GM18519 (cell line): Measurements from ENCODE around the gene OR5AU1.
"Not testable (repeated sequence)": the region's sequence is repeated elsewhere in the genome, so short reads cannot be mapped to it uniquely, and the experiment has no call there.

ENCODE experiments used
- ATAC-seq: cut with Tn5 transposase; IDR thresholded peaks from one replicate; pipeline ENCODE4 v1.9.1; 2021; ENCODE audit warnings: mild to moderate bottlenecking, moderate library complexity; ENCODE audit not compliant: unreplicated experiment, low FRiP score

Gene OR5AU1

DNA sequence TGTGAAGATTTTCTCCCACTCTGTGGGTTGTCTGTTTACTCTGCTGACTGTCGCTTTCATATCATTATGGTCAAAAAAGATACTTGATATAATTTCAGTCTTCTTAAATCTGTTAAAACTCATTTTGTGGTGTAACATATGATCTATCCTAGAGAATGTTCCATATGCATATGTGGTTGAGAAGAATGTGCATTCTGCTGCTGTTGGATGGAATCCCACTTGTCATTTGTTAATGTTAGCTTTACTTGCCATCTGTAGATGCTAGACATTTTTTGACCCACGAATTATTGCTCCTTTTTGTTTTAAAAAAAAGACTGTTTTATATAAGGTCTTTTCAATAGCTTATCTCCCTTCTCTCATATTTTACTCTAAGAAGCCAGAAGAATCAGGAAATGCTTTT lies 26.3 kb upstream of the OR5AU1 start:
- no peak for ATAC-seq

DNA sequence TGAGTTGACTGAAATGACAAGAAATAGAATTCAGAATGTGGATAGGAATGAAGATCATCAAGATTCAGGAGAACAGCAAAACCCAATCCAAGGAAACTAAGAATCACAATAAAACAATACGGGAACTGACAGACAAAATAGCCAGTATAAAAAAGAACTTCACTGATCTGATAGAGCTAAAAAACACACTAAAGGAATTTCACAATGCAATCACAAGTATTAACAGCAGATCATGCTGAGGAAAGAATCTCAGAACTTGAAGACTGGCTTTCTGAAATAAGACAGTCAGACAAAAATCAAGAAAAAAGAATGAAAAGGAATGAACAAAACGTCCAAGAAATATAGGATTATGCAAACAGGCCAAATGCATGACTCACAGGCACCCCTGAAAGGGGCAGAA lies 15.3 kb upstream of the OR5AU1 start:
- no peak for ATAC-seq

DNA sequence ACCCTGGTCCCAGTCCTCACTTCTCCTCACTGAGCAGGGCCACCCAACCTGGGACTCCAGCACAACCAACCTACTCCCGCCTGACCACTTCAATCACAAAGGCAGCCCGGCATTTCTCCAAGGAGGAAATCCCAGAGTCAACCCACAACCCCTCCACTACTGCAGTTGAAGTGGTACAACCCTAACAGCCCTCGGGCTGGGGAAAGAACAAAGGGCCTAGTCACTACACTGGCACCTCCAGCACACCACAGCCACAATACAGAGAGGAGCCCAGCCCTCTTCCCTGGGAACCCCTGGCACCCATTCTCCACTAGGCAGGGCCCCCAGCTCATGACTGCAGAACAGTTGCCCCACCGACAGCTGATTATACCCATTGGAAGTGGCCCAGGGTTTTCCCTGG lies 13.7 kb upstream of the OR5AU1 start:
- no peak for ATAC-seq

DNA sequence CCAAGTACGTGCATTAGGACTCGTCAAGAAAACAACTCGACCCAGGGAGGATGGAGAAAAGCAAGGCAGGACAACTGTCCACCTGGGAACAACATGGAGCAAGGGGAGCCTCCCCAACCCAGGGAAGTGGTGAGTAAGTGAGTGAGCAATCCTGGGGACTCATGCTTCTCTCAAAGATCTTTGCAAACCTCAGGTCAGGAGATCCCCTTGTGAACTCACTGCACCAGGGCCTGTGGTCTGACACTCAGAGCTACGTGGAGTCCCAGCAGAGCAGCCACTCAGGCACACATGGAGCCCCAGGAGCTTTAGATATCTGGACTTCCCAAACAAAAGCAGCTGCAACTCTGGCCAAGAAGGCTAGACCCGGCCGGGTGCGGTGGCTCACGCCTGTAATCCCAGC lies 12.2 kb upstream of the OR5AU1 start:
- no peak for ATAC-seq

DNA sequence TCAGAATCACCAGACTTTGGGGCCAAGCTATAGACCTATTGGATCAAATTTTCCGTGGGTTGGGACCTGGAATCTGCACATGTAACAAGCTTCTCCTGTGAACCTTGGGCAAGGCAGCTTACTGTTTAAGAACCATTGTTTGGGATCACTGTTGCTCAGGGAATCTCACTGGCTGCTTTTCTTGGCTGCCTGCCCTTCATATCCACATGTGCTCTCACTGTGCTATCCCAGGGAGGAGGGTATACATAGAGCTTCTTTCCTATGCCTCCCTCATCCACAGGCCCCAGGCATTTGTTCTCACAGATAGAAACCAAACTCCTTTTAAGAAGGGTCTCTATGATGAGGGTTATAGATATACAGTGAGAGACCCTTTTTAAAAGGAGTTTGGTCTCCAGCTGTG lies 9.8 kb upstream of the OR5AU1 start:
- not testable (repeated sequence) for ATAC-seq

DNA sequence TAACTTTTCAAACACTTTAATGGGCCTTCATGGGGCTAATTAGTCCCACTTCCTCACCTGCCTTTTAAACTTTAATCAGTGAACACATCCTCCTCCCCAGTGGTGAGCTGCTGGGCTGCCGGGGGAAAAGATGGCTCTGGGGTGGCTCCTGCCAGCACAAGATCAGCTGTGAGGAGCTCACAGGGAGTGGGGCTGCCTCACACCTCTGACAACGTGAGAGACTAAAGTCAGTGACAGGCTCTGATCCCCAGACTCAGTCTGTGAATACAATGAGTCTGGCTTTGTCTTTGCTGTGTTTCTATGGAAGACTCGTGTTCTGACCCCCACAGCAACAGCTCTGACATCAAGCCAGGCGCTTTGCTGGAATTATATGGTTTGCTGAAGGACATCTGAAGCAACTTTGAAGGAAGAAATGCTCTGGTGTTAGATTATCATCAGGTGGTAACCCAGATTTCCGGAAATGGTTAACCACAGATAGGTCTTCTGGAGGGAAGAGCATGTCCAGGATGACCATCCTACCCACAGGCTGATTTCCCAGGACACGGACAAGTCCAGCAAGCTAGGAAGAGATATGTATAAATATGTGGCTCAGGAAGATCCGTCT lies 9.2 kb upstream of the OR5AU1 start:
- ATAC-seq, result not testable (repeated sequence)

DNA sequence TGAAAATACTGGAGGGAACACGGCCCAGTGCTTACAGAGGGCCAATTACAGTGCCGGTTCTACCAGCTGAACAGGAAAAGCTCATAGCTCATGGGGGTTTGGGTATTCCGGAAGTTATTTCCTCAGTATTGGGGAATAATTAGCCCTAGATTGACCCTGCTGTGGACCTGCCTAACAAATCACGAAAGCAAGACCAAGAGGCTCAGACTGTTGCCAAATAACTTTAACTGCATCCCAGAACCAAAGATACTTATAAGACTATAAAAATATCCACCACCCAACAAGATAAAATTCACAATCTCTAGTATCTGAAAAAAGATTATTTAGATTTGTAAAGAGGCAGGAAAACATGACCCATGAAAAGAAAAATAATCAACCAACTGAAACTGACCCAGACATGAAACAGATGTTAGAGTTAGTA lies 8.0 kb upstream of the OR5AU1 start:
- no peak for ATAC-seq

DNA sequence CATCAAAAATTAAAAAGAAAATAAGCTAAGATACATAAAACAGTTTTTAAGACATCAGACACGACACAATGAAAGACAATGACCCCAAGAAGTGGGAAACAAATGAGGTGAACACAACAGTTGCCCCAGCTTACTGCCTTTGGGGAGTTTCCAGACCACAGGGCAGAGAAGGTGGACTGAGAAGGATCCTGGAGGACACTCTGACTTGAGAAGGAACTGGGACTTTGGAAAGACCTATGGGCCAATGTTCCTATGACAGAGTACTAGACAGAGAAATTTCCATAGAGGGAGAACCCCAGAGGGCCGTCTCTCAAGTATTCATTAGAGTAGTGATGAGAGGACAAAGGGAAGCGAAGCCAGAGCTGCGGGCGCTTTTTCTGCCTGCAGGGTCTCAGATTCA lies 6.2 kb upstream of the OR5AU1 start:
- no peak for ATAC-seq

DNA sequence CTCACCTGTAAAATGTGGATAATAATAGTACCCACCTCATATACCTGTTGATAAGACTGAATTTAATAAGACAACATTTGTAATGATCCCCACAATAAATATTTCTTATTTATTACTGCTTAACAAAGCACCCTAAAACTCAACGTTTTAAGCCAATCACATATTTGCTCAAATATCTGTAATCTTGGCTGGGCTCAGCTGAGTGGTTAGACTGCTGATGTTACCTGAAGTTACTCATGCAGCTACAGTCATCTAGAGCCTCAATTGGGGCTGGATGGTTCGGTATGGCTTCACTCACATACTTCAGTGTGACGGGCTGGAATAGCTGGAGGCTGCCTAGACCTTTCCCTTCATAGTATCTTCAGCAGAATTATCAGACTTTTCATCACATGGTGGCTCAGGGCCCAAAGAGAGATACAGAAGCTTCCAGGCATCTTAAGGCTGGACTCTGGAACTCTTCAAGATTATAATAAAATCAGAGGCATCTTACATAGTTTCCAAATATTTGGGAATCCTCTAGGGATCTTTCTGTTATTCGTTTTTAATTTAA lies 4.3 kb upstream of the OR5AU1 start:
- ATAC-seq, result no peak

DNA sequence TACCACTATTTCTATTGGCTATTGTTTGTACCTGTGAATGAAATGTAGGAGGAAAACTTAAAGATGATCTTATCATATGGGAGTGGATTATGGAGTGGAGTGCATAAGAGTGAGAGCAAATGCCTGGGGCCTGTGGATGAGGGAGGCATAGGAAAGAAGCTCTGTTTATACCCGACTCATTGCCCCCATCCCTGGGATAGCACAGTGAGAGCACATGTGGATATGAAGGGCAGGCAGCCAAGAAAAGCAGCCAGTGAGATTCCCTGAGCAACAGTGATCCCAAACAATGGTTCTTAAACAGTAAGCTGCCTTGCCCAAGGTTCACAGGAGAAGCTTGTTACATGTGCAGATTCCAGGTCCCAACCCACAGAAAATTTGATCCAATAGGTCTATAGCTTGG lies 2.3 kb upstream of the OR5AU1 start:
- not testable (repeated sequence) for ATAC-seq

DNA sequence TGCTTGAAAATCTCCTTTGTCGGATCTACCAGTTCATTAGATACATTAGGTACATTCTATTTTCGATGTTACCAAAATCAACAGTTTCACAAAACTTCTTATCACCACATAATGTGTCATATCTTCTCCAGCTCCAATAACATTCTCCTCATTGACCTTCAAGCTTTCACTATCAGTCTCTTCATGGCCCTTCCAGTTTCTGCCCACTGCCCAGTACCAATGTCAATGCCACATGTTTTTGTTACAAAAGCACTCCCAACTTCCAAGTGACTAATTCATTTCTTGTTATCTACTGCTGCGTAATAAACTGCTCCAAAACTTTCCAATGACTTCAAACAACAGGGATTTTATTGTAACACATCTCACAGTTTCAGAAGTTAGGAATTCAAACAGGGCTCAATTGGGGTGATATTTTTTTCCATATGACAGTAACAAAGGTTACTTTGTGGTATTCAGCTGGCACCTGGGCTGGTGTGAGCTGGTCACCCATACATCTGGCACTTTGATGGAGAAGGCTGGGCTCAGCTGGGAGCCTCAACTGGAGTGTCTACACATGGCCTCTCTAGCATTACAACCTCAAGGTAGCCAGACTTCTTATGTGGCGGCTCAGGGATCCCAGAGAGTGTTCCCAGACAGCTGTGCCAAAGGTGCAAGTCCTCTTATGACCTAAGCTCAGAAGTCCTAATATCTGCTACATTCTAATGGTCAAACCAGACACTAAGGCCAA lies 6.1 kb downstream of the OR5AU1 start:
- no peak for ATAC-seq

DNA sequence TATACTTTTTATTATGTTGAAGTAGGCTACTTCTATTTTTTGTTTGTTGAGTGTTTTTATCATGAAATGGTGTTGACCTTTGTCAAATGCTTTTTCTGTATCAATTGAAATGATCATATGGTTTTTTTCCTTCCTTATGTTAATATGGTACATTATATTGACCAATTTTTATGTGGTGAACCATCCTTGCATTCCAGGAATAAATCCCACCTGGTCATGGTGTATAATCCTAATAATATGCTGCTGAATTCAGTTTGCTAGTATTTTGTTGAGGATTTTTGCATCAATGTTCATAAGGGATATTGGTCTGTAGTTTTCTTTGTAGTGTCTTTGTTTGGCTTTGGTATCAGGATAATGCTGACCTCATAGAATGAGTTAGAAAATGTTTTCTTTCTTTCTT lies 10.4 kb downstream of the OR5AU1 start:
- ATAC-seq, result no peak

DNA sequence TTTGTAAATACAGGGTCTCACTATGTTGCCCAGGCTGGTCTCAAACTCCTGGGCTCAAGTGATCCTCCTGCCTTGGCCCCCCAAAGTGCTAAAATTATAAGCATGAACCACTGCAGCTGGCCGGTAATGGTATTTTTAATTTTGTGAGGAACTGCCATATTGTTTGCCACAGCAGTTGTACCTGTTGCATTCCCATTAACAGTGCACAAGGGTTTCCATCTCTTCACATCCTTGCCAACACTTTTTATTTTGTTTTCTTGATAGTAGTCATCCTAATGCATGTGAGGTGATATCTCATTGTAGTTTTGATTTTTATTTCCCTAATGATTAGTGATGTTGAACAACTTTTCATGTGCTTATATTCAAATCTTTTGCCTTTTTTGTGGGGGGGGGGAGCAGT lies 13.5 kb downstream of the OR5AU1 start:
- ATAC-seq, result no peak

DNA sequence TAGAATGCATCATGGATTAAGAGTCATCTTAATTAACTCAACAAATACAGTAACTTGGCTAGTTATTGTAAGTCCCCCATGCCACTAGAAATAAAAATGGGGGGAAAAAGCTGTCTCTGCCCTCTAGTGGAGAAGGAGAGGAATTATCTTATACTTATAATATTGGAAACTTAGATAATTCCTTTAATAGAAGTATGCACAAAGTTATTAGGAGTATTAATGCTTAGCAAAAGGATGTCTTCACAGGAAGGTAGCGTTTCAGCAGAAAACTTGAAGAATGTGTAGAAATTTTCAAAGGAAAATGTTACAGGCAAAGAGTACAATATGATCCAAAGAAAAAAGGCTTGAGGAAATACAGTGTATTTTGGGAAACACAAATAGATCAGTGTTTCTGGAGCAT lies 19.8 kb downstream of the OR5AU1 start:
- ATAC-seq, result no peak

DNA sequence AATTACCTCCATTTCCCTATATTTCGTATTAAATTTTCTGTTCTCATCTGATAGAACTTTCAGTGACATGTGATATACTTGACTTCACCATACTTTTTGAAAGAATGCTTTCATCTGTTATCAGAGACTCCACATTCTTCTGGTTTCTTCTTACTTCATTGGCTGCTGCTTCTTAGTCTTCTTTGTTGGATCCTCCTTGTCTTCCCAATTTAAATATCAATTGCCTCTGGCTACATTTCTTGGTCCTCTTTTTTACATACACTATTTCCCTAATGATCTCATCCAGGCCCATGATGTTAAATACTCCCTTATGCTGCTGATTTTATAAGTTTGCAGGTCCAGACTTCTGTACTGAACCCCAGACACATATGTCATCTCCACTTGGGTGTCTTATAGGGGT lies 22.0 kb downstream of the OR5AU1 start:
- ATAC-seq, result no peak

DNA sequence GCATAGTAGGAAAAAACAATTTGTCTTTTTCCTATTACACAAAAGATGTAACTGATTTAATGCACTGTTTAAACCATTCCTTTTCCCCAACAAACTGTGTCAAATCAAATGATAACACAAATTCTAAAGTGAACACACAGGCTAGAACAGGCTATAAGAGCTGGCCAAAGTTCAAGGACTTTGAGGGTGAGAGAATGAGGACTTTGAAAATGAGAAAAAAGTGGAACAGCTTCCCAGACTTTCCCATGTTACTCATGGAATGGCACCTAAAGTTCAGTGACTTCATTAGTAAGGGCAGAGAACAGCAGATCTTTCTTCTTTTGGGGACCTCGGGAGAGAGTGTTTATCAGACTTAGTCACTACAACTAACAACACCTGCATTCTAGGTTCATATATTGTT lies 32.4 kb downstream of the OR5AU1 start:
- no peak for ATAC-seq

DNA sequence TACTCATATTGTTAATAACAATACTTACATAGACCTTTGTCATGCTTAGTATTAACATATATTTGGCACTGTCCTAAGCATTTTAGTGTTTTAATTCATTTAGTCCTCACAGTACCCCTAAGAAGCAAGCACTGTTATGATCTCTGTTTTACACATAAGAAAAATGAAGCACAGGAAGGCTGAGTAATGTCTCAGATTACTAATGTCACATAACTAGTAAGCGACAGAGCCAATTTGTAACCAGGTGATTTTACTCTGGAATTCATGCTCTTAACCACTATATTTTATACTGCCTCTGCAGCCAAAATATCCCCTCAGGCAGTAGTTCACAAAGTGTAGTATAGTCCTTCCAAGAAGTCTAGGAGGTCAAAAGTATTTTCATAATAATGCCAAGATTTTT lies 34.7 kb downstream of the OR5AU1 start:
- no peak for ATAC-seq

DNA sequence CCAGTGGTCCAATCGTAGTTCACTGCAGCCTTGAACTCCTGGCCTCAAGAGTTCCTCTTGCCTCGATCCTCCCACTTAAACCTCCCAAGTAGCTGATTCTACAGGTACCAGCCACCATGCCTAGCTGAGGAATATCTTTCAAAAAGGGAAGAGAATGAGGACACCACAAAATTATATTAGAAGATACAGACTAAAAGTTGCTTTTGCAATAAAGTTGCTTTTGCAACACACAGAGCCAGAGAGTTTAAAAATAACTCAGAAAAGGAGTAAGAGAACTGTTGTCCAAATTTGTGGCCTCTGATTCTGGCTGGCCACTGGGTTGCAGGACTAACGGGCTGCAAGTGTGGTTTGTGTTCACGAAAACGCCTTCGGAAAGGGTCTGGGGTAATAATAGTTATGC lies 35.2 kb downstream of the OR5AU1 start:
- no peak for ATAC-seq

DNA sequence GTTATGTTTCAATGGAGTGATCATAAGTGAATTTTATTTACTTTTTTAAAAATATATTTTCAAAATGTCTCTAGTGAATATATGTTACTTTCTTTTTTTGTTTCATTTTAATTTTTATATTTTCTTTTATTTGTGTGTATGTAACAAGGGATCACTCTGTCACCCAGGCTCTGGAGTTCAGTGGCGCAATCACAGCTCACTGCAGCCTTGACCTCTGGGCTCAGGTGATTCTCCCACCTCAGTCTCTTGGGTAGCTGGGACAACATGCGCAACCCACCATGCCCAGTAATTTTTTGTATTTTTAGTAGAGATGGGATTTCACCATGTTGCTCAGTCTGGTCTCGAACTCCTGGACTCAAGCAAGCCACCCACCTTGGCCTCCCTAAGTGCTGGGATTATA lies 36.9 kb downstream of the OR5AU1 start:
- no peak for ATAC-seq

DNA sequence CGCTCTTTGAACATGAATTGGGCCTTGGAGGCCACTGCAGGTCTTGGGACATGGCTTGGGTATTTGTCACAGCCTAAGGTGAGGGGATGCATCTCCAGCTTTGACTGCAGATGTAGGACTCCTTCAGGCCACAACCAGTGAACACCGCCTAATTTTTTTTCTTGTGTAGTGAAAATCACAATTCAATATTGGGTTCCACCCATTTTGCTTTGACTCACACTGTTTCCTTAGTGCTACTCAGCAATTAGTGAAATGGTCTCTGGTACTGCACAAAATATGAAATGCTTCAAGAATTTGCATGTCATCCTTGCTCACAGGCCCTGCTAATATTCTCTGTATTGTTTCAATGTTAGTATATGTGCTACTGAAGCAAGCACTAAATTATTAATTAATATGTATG lies 42.5 kb downstream of the OR5AU1 start:
- ATAC-seq, result no peak

DNA sequence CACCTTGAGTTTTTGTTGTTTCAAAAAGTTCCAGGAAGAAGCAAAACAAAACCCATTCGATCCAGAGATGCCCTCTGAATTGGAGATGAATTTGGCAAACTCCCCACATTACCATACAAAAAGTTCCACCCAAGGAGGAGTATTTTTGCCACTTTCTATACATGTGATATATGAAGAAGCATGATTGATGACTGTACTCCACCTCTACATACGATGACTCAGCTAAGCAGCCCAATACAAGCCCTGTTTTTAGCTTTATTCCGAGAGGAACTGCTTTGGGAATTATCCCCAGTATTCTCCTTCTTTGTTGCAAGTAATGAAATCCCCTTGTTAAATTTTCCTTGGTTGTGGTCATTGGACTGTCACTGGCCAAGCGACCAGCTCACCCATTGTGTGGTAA lies 43.6 kb downstream of the OR5AU1 start:
- no peak for ATAC-seq
